H9 (cell line): ENCODE data around the gene FPGS. TPM values are rescaled to one million over a fixed set of nuclear protein-coding genes. Genes with fewer than 3 reads are reported as not detected.
A peak's percentile ranks its signal among the peaks of the same experiment; 100 is the strongest.

ENCODE experiments used
- DNase-seq: peaks from one replicate; pipeline ENCODE4 v3.0.0-alpha.2; 2017
- H2AFZ ChIP-seq: one replicate; pipeline ENCODE4 v1.6.1; 2013; ENCODE audit warnings: mild to moderate bottlenecking, low read length, control low read depth, moderate library complexity
- H2AK5ac ChIP-seq: 2 replicates; pipeline ENCODE4 v1.6.1; 2013; ENCODE audit warnings: low read length, control low read depth, mixed read lengths; ENCODE audit not compliant: insufficient read length
- H2BK120ac ChIP-seq: one replicate; pipeline ENCODE4 v1.6.1; 2013; ENCODE audit warnings: low read depth, mild to moderate bottlenecking, low read length, control low read depth, inconsistent platforms; ENCODE audit not compliant: poor library complexity, severe bottlenecking
- H2BK12ac ChIP-seq: 2 replicates; pipeline ENCODE4 v1.6.1; 2013; ENCODE audit warnings: low read length, control low read depth, mixed read lengths, low read depth; ENCODE audit not compliant: insufficient read length
- H2BK15ac ChIP-seq: 2 replicates; pipeline ENCODE4 v1.6.1; 2013; ENCODE audit warnings: low read depth, low read length, control low read depth
- H2BK20ac ChIP-seq: one replicate; pipeline ENCODE4 v1.6.1; 2013; ENCODE audit warnings: low read depth, mild to moderate bottlenecking, low read length, control low read depth, inconsistent platforms; ENCODE audit not compliant: poor library complexity, severe bottlenecking
- H2BK5ac ChIP-seq: 2 replicates; pipeline ENCODE4 v1.6.1; 2013; ENCODE audit warnings: low read length, control low read depth, mixed read lengths; ENCODE audit not compliant: insufficient read length
- H3K14ac ChIP-seq: 2 replicates; pipeline ENCODE4 v1.6.1; 2013; ENCODE audit warnings: low read length, control low read depth; ENCODE audit not compliant: insufficient read depth
- H3K18ac ChIP-seq: 2 replicates; pipeline ENCODE4 v1.6.1; 2013; ENCODE audit warnings: low read depth, mild to moderate bottlenecking, mixed read lengths, low read length, control low read depth; ENCODE audit not compliant: insufficient read length
- H3K23ac ChIP-seq: 2 replicates; pipeline ENCODE4 v1.6.1; 2013; ENCODE audit warnings: low read length, control low read depth, mixed read lengths, low read depth; ENCODE audit not compliant: insufficient read length
- H3K23me2 ChIP-seq: 2 replicates; pipeline ENCODE4 v1.6.1; 2013; ENCODE audit warnings: low read depth, mild to moderate bottlenecking, mixed read lengths, low read length, control low read depth; ENCODE audit not compliant: insufficient read length, poor library complexity, severe bottlenecking
- H3K27ac ChIP-seq: 2 replicates; pipeline ENCODE4 v1.5.1; 2013; ENCODE audit warnings: low read length, control low read depth, mixed read lengths, low read depth; ENCODE audit not compliant: insufficient read length
- H3K27me3 ChIP-seq: 2 replicates; pipeline ENCODE4 v1.6.1; 2013; ENCODE audit warnings: low read length, control low read depth, inconsistent platforms; ENCODE audit not compliant: insufficient read depth
- H3K4ac ChIP-seq: 2 replicates; pipeline ENCODE4 v1.6.1; 2013; ENCODE audit warnings: low read depth, mild to moderate bottlenecking, control low read depth, inconsistent platforms, low read length, moderate library complexity
- H3K4me1 ChIP-seq: 2 replicates; pipeline ENCODE4 v1.6.1; 2013; ENCODE audit warnings: low read length, control low read depth, inconsistent platforms; ENCODE audit not compliant: insufficient read depth
- H3K4me2 ChIP-seq: 2 replicates; pipeline ENCODE4 v1.6.1; 2013; ENCODE audit warnings: low read length, control low read depth, mixed read lengths; ENCODE audit not compliant: insufficient read length, insufficient read depth
- H3K56ac ChIP-seq: 2 replicates; pipeline ENCODE4 v1.6.1; 2013; ENCODE audit warnings: low read depth, mild to moderate bottlenecking, mixed read lengths, low read length, control low read depth; ENCODE audit not compliant: insufficient read length
- H3K79me1 ChIP-seq: 2 replicates; pipeline ENCODE4 v1.6.1; 2013; ENCODE audit warnings: low read depth, mild to moderate bottlenecking, moderate library complexity, low read length, control low read depth, inconsistent platforms; ENCODE audit not compliant: insufficient read depth, poor library complexity, severe bottlenecking
- H3K79me2 ChIP-seq: 2 replicates; pipeline ENCODE4 v1.6.1; 2013; ENCODE audit warnings: low read length, control low read depth, inconsistent platforms; ENCODE audit not compliant: insufficient read depth
- H3K9ac ChIP-seq: 2 replicates; pipeline ENCODE4 v1.6.1; 2013; ENCODE audit warnings: low read length, control low read depth, mixed read lengths; ENCODE audit not compliant: insufficient read length; ENCODE audit errors: extremely low read depth
- H3K9me3 ChIP-seq: one replicate; pipeline ENCODE4 v1.6.1; 2013; ENCODE audit warnings: low read depth, low read length, inconsistent platforms; ENCODE audit not compliant: control insufficient read depth
- H3T11ph ChIP-seq: one replicate; pipeline ENCODE4 v1.6.1; 2013; ENCODE audit warnings: mild to moderate bottlenecking, low read length, control low read depth, inconsistent platforms
- H4K20me1 ChIP-seq: one replicate; pipeline ENCODE4 v1.6.1; 2013; ENCODE audit not compliant: control insufficient read depth, insufficient read length, insufficient read depth
- H4K5ac ChIP-seq: 2 replicates; pipeline ENCODE4 v1.6.1; 2013; ENCODE audit warnings: low read depth, mild to moderate bottlenecking, mixed read lengths, low read length, control low read depth; ENCODE audit not compliant: insufficient read length
- H4K8ac ChIP-seq: replicated peaks from 2 replicates; pipeline ENCODE4 v1.6.1; 2013; ENCODE audit warnings: low read length, control low read depth, mixed read lengths, low read depth; ENCODE audit not compliant: insufficient read length
- H4K91ac ChIP-seq: 2 replicates; pipeline ENCODE4 v1.6.1; 2013; ENCODE audit warnings: low read depth, mild to moderate bottlenecking, moderate library complexity, mixed read lengths, low read length, control low read depth; ENCODE audit not compliant: insufficient read length
- H3K27ac Mint-ChIP-seq, 3 experiments: 2 replicates in 2 of 3; 3 replicates in 1 of 3; pipeline ENCODE4 v1.8.0; 2020 to 2021; ENCODE audit warnings: mixed read lengths in 3 of 3, mild to moderate bottlenecking in 1 of 3, moderate library complexity in 1 of 3
- H3K27me3 Mint-ChIP-seq: 2 replicates; pipeline ENCODE4 v1.8.0; 2021; ENCODE audit warnings: low read depth, mild to moderate bottlenecking, moderate library complexity, mixed read lengths
- H3K36me3 Mint-ChIP-seq, 3 experiments: 2 replicates in 2 of 3; 3 replicates in 1 of 3; pipeline ENCODE4 v1.8.0; 2020 to 2021; ENCODE audit warnings: low read depth in 3 of 3, mixed read lengths in 3 of 3; ENCODE audit not compliant: insufficient read depth in 1 of 3
- H3K4me1 Mint-ChIP-seq, 2 experiments: 2 replicates each; pipeline ENCODE4 v1.8.0; 2020; ENCODE audit warnings: mixed read lengths in 2 of 2
- H3K4me3 Mint-ChIP-seq, 2 experiments: 2 replicates in 1 of 2; 3 replicates in 1 of 2; pipeline ENCODE4 v1.8.0; 2020 to 2021; ENCODE audit warnings: mild to moderate bottlenecking in 2 of 2, mixed read lengths in 2 of 2, moderate library complexity in 1 of 2
- H3K9me3 Mint-ChIP-seq, 2 experiments: 2 replicates in 1 of 2; 3 replicates in 1 of 2; pipeline ENCODE4 v1.8.0; 2020; ENCODE audit warnings: mild to moderate bottlenecking in 2 of 2, mixed read lengths in 2 of 2, moderate library complexity in 1 of 2
- CTCF ChIP-seq: fragments of 200-600 bp; sonication (generic); conservative IDR thresholded peaks from 3 replicates; pipeline ENCODE4 v1.8.0; 2021; ENCODE audit warnings: antibody characterized with exemption, mild to moderate bottlenecking
- WGBS: extraction: QIAGEN DNeasy Blood & Tissue Kit; methylation state at CpG from one replicate; pipeline ENCODE4 v1.1.7; 2013; ENCODE audit warnings: missing lambda C conversion rate, low lambda C conversion rate, mixed read lengths; ENCODE audit not compliant: insufficient read length; ENCODE audit errors: extremely low coverage; 5-methylcytosine and 5-hydroxymethylcytosine counted together
- total RNA-seq: library from RNA; stranded (reverse); gene quantifications from 2 replicates; pipeline ENCODE4 v1.2.1, GENCODE V29; 2021

Gene FPGS
- total RNA-seq, 1 experiment from 2014 or later = 68.4 TPM

DNA sequence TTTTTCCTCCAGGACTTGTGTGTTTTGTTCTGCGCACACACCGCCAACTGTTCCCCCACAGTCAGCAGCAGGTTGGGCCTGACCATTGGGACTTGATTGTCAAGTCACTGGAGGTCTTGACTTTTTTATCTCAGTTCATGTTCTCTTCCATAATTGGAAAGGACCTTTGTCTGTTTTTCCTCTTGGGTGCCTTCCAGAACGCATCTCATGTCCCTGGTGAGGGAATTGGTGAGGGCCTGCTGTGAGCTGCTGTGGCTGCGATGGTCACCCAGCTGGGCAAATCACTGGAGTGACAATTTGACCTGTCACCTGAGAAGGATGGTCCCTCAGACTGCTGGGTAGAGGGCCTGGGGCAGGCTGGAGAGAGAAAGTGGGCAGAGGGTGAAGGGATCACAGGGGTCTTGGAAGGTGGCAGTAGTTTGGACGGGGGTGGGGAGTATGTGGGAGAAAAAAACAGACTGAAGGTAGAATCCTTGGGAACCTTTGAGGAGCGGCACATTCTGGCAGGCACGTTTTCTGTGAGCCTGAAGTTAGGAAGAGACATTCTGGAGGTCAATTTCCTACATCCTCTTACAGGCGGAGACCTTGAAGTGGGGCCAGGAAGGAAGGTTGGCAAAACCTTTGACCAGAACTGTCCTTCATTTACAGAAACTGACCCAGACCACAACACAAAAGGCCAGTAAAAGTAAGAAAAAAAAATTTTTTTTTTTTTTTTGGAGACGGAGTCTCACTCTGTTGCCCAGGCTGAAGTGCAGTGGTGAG lies 12.4 kb upstream of the FPGS start:
- Histone ChIP-seq H3K23me2 (peaks cover 2% of the 10 kb centered on the region), H4K20me1 (no peaks in the 10 kb centered on the region), H2BK5ac (no peak overlapping the region), H3K4me1 (no peaks in the 10 kb centered on the region), H3K56ac (no peak overlapping the region), H3K27me3 (no peaks in the 10 kb centered on the region), H2BK120ac (no peak overlapping the region), H4K8ac (no peak overlapping the region), H3K4me2 (no peak overlapping the region), H2BK12ac (no peak overlapping the region), H3K27ac (no peak overlapping the region), H2BK15ac (no peak overlapping the region), H3K9me3 (no peaks in the 10 kb centered on the region), H4K5ac (no peak overlapping the region), H3K18ac (no peak overlapping the region), H2AK5ac (no peak overlapping the region), H3T11ph (no peak overlapping the region), H3K79me2 (peaks cover 3% of the 10 kb centered on the region; the same call in 1 of the 2 replicates), H3K4ac (no peak overlapping the region), H2BK20ac (no peak overlapping the region), H3K79me1 (peaks cover 16% of the 10 kb centered on the region), H4K91ac (no peak overlapping the region), H2AFZ (no peak overlapping the region), H3K9ac (no peak overlapping the region), H3K23ac (no peak overlapping the region), H3K14ac (no peak overlapping the region)
- no peak for DNase-seq
- no CpG with 5 or more reads among the region's 9 CpGs for WGBS
- Mint-ChIP-seq H3K9me3 (no peaks in the 10 kb centered on the region), H3K4me1 (peaks cover 11 to 20% of the 10 kb centered on the region in 2 experiments), H3K27me3 (no peaks in the 10 kb centered on the region), H3K27ac (peak overlapping the region in 2 of 3 experiments; percentile 10 to 62; a peak in 2 of 7 replicates), H3K4me3 (no peak overlapping the region), H3K36me3 (peaks cover 41 to 61% (median 58%) of the 10 kb centered on the region in 3 experiments)
- no peak for TF ChIP-seq CTCF
